DOHH2 (cell line): Measurements from ENCODE around the gene PDC.

Source experiments
- EZH2phosphoT487 ChIP-seq: fragments of 200-600 bp; sonication (generic); IDR thresholded peaks from 2 replicates; pipeline ENCODE4 v1.6.1; 2017; ENCODE audit warnings: borderline replicate concordance, mild to moderate bottlenecking, antibody characterized with exemption, low read length, moderate library complexity, mixed read lengths
- TF ChIP-seq, protein P1 (sequence below): fragments of 200-600 bp; sonication (generic); IDR thresholded peaks from one replicate; pipeline ENCODE4 v1.5.1; 2014; ENCODE audit warnings: antibody characterized with exemption, mild to moderate bottlenecking, low read depth, low read length; ENCODE audit not compliant: poor library complexity, severe bottlenecking

DNA sequence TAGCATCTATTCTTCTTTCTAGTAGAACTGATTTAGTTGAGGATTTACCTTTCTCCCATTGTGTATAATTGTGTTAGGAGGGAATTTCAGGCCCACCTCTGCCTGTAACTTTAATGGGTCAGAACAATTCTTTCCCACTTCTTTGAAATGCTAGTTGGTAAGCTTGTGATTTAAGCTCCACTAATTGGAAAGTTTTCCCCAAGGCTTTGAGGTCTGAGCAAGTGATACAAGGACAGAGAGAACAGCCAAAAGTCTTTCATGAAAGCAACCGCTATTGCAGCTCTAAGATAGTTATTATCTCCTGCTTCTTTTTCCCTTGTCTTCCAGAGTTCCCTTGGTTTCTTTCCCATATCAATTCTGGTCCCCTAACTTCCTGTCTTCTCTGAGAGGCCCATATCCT lies 38.7 kb upstream of the PDC start:
- TF ChIP-seq, protein P1, sequence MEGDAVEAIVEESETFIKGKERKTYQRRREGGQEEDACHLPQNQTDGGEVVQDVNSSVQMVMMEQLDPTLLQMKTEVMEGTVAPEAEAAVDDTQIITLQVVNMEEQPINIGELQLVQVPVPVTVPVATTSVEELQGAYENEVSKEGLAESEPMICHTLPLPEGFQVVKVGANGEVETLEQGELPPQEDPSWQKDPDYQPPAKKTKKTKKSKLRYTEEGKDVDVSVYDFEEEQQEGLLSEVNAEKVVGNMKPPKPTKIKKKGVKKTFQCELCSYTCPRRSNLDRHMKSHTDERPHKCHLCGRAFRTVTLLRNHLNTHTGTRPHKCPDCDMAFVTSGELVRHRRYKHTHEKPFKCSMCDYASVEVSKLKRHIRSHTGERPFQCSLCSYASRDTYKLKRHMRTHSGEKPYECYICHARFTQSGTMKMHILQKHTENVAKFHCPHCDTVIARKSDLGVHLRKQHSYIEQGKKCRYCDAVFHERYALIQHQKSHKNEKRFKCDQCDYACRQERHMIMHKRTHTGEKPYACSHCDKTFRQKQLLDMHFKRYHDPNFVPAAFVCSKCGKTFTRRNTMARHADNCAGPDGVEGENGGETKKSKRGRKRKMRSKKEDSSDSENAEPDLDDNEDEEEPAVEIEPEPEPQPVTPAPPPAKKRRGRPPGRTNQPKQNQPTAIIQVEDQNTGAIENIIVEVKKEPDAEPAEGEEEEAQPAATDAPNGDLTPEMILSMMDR: no peak
- no peak for TF ChIP-seq EZH2phosphoT487
